ENCODE results near the gene ZBTB1.

ZBTB1 gene, protein sequence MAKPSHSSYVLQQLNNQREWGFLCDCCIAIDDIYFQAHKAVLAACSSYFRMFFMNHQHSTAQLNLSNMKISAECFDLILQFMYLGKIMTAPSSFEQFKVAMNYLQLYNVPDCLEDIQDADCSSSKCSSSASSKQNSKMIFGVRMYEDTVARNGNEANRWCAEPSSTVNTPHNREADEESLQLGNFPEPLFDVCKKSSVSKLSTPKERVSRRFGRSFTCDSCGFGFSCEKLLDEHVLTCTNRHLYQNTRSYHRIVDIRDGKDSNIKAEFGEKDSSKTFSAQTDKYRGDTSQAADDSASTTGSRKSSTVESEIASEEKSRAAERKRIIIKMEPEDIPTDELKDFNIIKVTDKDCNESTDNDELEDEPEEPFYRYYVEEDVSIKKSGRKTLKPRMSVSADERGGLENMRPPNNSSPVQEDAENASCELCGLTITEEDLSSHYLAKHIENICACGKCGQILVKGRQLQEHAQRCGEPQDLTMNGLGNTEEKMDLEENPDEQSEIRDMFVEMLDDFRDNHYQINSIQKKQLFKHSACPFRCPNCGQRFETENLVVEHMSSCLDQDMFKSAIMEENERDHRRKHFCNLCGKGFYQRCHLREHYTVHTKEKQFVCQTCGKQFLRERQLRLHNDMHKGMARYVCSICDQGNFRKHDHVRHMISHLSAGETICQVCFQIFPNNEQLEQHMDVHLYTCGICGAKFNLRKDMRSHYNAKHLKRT

DNA sequence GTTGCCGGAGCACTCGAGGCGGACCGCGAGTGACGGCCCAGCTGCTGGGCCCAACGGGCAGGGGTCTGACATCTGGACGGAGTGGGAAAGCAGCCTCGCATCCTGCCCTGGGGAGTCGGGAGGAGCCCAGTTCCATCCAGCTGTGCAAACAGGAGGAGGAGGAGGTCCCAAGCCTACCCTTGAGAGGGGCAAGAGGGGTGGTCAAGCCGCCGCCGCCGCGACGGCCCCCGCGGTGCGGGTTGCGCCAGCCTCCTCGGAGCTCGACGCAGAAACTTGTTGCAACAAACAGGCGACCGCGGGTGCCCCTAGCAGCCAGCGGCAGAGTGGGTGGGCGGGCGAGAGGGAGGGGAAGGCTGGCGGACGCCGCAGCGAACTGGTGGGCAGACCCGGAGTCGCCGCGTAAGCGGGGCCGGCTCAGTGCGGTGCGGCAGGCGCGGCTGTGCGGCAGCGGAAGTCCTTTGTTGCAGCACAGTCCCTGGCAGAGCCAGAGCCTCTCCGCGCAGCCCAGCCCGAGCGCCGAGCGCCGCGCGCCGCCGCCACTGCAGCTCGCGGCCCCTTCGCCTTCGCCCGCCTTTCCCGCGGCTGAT is at the start of gene ZBTB1:
TSS of gene ZBTB1 (plus strand) at position 461 of the 587 bp plus-strand sequence. CDS start 16,735 bp downstream, outside the sequence.
- DNase-seq (ENCODE audit: low spot score), result peak; percentile 67

DNA sequence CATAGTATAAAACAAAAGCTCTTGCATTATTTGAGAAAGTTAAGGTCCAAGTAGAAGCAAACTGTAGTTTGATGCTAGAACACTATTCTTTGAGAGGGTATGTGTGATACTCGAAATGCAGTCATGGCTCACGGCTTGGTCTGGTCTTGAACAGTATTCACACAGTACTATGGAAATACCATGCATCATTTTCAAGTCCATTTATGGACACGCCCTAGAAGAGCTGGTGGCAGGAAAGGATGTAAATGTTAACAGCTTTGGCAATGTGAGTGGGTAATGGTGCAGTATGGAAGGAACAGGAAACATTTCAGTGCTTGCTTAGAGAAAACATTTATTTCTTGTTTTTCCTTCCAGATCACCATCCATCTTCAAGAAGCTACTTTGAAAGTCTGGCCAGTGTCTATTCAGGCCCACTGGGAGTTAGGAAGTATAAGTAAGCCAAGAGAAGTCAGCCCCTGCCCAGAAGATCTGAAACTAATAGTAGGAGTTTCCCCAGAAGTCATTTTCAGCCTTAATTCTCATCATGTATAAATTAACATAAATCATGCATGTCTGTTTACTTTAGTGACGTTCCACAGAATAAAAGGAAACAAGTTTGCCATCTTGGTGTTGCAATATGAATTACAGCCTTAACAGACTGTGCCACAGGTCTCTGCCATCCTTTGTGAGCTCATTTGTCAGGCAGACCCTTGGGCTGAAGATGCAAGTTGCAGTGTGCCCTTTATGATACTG is 45.0 kb upstream of the ZBTB1 start:
- no peak for DNase-seq (ENCODE audit: low spot score)

DNA sequence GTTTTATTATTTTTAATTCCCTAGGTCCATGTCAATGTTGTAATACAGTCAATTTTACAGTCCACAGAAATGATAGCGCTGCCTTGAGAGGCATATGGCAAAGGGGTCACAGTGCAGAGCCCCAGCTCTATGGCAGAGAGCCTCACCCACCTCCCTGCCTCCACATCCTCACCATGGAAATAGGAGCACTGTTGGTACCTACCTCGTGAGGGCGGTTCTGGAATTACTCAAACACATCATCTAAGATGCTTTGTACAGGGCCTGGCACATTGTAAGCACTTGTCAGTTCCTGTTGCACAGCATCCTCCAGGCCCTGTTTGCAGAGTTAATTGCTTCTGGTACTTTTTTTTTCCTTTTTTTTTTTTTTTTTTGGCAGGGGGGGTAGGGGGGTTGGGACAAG is 43.3 kb upstream of the ZBTB1 start:
- no peak for DNase-seq (ENCODE audit: low spot score)

DNA sequence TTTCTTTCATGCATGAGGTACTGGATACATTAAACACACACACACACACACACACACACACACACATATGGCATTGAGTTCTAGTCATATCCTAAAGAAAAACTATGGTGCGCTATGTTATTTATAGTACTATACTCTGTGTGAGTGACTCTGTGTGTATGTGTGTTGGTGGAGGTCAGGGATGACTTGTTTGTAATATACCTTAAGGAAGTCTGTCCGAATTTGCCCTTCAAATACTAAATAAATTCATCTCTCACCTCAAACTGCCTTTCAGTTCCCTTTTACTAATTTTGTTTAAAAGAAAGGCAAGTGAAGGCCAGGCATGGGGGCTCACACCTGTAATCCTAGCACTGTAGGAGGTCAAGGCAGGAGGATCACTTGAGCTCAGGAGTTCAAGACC is 41.4 kb upstream of the ZBTB1 start:
- DNase-seq (ENCODE audit: low spot score), result no peak

DNA sequence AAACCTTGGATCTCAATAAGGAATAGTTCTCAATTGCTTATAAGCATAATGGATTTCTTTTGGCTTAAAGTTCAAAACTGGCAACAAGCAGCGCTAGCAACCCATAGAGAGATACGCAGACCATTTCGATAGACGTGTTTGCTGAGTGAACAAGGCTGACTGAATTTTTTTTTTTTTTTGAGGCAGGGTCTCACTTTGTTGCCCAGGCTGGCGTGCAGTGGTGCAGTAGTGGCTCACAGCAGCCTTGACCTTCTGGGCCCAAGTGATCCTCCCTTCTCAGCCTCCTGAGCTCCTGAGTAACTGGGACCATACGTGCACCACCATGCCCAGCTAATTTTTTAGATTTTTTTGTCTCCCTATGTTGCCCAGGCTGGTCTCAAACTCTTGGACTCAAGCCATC is 40.7 kb upstream of the ZBTB1 start:
- no peak for DNase-seq (ENCODE audit: low spot score)

DNA sequence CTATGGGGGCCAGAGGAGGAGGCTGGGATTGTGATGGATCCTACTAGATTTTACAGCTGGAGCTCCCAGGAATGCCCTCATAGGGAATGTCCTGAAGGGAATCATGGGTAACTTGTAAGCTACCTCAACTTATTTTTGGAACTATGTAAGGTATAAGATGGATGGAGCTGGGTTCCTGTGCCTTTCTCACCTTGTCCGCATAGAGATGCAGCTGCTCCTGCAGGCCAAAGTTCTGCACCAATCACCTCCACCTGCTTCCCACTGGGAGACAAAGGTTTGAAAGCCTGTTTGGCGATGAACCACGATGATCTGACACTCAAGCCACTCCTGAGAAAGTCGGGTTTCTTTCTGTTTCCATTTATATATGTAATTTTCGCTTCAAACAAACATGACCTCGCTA is 39.9 kb upstream of the ZBTB1 start:
- no peak for DNase-seq (ENCODE audit: low spot score)

DNA sequence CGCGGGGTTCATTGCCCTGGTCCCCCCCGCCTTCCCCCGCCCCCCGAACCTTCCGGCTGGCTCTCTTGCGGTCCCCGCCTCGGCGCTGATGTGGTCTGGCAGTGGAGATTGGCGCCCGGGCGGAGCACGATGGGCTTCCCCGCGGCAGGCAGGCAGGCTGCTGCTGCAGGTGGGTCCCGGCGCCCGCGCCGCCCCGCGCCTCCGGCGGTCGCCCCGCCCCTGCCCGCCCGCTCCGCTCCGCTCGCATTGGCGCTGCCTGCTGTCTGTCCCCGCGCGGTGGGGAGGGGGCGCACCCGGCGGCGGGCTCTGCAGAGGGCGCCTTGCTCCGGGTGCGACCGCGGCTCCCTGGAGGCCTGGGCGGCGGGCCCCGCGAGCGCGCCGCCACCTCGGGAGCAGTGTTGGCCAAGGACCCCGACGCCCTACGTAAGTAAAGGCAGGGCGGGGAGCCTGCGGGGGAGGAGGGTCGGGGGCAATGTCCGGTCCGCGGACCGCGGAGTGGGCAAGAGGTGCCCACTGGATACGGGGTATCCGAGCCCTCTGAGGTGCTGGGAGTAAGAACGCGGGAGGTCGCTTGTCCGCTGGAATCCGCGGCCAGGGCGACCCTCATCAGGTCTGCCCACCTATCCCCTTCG is 39.3 kb upstream of the ZBTB1 start, which contains the start of gene AKAP5:
TSS of gene AKAP5 (plus strand) at position 309 of the 632 bp plus-strand sequence. CDS start 2,896 bp downstream, outside the sequence.
- DNase-seq (ENCODE audit: low spot score), result no peak

DNA sequence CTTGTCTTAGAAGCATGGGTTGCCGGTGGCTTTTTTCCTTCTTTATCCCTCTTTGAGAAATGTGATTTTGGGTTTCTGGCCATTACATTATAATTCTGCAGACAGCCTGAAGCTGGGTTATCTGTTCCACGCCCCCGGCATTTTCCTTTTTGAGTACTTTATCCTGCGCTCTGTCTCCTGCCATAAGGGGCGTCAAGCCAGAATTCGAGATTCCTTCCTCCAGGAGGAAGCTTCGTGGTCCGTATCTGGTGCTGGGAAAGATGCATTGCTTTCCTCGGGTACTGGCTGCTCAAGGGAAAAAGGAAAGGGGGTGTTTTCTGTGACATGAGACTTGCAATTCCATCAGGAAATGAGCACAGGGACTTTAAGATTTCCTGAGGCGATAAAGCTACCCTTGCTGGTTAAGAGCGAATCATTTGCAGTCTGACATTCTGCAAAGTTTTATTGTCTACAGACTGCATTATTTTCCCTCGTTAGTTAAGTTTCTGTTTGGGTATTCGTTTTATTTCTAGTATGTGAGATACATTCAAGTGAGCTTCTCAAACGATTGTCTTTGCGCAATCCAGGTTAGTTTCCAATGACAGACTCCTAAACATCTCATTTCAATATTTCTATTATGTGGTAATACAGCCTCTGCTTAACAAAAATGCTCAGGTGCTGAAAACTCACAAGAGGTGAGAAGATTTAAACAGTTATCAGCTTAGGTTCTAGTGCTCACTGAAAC is 38.6 kb upstream of the ZBTB1 start:
- no peak for DNase-seq (ENCODE audit: low spot score)

DNA sequence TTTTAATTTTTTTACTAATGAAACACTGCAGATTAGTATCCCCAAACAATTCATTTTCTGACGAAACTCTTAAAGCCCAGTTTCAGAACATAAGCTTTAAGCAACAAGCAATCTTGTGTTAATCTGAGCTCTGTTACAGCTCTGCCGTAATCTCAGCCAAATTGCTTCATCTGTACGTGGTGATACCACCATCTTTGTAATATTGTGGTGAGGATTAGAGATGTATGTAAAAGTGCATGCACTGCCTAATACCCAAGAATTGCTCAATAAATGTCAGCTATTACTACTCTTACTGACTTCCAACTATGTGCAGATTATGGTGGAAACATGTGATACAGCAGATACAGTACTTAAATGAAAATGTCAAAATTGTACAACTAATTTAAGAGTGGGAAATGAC is 37.5 kb upstream of the ZBTB1 start:
- no peak for DNase-seq (ENCODE audit: low spot score)

DNA sequence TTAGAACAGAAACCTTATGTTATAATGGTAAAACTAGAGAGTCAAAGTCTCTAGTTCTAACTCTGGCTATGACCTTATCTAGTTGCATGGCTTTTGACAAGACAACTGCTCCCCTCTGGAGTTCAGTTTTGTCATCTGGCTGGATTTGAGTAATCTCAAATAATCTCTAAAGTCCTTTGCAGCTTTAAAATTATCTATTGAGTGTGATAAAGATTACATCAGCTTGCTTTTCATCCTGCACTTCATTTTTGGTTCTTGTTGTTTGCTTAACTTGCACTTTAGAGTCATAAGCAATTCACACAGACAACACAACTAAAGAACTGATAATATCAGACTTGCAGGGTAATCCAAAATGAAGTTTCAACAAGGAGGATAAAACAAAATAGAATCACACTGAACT is 37.0 kb upstream of the ZBTB1 start:
- DNase-seq (ENCODE audit: low spot score), result no peak

DNA sequence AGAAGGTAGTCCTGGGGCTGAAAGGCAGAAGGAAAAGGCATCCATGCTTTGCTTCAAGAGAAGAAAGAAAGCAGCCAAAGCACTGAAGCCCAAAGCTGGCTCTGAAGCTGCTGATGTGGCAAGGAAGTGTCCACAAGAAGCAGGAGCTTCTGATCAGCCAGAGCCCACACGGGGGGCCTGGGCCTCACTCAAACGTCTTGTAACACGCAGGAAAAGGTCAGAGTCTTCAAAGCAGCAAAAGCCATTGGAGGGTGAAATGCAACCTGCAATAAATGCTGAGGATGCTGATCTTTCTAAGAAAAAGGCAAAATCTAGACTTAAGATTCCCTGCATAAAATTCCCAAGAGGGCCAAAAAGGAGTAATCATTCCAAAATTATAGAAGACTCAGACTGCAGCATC is 36.1 kb upstream of the ZBTB1 start:
- no peak for DNase-seq (ENCODE audit: low spot score)

DNA sequence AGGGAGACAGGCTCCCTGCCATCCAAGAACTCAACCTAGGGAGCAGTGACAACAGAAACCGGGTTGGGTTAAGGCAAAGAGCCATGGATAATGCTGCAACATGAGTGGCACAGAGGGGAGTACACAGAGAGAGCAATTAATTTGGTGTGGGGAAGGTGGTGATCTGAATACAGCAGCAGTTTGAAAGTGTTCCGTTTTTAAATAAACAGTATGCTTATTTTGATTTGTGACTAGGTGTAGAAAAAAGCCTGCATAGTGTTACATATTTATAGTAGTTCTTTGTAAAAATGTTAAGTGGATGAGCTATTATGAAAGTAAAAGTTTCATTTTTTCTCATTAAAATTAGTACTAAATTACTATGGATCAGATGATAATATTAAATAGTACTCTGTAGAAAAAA is 30.5 kb upstream of the ZBTB1 start:
- no peak for DNase-seq (ENCODE audit: low spot score)

DNA sequence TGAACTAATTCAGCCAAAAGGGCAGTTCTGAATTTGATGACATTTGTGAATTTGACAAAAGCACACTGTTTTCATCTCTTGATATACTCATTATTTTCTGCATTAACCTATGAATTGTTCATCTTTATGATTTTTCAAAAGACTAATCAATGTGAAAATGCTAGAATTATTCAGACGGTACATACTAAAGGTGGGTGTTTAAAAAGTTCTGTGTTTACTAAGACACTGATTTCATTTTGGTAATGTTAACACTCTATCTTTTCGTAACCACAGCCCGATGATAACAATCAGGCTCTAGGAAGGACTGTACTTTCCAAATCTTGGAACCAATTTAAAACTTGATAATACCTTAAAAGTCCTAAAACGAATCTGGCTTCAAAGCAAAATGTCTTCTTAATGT is 29.9 kb upstream of the ZBTB1 start:
- no peak for DNase-seq (ENCODE audit: low spot score)

DNA sequence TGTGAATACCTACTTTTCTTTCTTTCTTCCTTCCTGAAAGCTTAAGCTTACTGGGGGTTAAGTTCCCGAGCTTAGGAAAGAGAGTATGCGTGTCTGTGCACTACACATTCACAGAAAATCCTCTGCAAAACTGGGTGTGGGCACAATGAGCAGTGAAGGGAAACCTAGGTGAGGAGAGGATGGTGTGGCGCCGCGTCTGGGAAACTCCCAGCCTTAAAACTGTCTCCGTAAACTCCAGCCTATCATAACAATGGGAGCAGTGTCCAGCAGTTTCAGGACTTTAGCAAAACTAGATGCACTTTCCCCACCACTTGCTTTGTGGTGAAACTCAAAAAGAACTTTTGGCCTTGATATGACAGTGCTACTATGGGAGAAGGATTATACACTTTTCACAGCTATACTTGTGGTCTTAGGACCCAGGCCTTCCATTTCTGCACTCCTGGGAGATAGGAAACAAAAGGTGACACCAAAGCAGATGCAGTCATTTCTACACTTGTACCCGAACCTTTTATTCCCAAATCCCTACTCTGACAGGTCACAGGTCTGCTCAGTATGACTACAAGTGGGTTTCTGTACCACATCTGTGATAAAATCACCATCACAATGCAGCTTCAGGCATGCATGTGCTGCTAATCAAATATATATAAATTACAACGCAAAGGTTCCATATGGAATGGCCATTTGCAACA is 28.8 kb upstream of the ZBTB1 start:
- no peak for DNase-seq (ENCODE audit: low spot score)

DNA sequence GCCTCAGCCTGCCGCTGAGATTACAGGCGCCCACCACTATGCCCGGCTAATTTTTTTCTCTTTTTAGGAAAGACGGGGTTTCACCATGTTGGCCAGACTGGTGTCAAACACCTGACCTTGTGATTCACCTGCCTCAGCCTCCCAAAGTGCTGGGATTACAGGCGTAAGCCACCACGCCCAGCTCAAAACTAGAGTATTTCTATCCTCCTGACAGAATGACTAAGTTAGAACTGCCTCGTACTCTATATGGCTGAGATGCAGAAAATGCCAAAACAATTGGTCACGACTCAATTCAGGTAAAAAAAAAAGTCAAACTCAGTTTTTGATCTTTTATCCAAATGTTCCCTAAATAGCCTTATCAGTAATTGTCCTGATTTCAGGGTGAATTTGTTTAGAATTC is 28.1 kb upstream of the ZBTB1 start:
- no peak for DNase-seq (ENCODE audit: low spot score)

DNA sequence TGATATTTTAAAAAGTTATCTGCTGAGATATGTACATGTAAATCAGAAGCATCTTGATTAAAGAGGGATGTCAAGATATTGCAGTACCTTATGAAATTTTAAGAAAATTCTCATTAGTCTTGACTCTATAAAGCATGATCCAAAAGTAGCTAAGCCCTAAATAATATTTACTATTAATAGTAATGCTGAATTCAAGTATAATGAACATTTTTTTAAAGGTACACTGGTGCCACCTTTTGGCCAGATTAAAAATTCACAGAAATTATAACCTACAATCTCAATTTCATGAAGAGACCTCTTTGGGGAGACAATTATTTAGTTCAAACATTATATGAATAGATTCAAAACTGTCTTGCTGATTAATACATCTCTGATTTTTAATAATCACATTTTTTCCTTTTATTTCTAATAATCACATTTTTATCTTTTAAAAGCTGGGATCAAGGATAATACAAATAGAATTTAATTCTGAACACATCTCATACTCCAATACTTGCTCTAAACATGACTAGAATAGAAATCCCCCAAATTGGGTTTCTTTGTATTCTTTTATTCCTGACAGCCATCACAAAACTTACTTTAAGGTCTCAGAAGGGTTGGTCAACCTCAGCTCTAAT is 25.8 kb upstream of the ZBTB1 start:
- DNase-seq (ENCODE audit: low spot score), result peak; percentile 29

DNA sequence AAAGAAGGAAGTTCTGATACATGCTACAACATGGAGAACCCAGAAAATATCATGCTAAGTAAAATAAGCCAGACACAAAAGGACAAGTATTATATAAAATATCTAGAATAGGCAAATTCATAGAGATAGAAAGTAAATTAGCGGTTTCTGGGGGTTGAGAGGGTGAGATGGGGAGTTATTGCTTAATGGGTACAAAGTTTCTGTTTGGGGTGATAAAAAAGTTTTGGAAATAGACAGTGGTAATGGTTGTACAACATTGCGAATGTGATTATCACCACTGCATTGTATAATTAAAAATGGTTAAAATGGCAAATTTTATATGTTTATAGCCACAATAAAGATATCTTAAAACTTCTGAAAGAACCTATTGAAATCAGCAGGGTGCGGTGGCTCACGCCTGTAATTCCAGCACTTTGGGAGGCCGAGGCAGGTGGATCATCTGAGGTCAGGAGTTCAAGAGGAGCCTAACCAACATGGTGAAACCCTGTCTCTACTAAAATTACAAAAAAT is 15.9 kb upstream of the ZBTB1 start:
- DNase-seq (ENCODE audit: low spot score), result no peak

DNA sequence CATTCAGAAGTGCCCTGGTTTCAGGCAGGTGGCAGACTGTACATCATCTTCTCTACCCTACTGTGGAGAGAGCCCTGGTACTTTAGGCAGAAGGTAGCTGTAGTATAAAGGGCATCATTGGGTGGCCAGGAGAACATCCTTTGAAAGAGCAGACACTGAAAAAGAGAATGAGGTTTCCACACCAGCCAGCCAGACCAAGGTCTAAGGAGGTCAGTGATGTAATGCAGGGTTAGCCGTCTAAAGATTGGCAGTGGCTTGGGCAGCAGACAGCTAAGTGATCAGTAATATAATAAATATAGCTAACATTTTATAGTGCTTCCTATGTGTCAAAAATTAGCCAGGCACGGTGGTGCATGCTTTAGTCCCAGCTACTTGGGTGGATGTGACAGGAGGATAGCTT is 12.9 kb upstream of the ZBTB1 start:
- no peak for DNase-seq (ENCODE audit: low spot score)

DNA sequence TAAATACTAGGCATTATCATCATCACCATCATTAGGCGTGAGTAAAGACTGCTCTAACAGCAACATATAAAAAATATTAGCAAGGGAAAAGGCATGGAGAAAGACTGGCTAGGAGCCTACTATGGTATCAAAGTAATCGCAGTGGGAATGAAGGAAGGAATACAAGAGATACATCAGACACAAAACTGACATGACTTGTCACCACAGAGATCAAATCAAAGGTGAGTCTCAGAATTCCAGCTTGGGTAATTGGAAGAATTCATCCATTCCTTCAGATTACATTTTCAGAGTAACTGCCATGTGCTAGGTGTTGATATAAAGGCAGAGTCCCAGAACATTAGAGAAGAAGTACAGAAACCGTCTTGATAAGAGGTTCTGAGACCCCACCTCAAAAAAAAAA is 11.1 kb upstream of the ZBTB1 start:
- DNase-seq (ENCODE audit: low spot score), result no peak

DNA sequence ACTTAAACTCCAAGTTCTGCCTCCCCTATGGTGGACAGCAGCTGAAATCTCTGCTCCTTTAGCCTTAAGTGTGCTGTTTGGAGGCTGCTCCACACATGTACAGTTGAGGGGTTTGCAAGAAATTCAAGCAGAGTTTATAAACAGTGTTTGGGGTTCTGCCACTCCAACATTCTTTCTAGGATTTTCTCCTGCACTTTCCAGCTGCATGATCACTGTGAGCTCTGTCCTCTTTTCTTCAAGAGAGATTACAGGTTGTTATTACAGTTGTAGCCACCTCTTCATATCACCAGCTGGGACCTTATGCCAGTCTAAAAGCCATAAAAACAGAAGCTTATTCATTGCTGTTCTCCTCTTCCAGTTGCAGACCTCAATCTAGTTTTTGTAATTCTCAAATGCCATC is 9.3 kb upstream of the ZBTB1 start:
- no peak for DNase-seq (ENCODE audit: low spot score)

All from COLO829 (cell line).